ENCODE data around the gene SUGP1. TPM values are rescaled to one million over a fixed set of nuclear protein-coding genes. Genes with fewer than 3 reads are reported as not detected.

Gene SUGP1
- polyA plus RNA-seq, 1 donor (not counting 4 experiments of a cell fraction or from before 2014, with no cell fraction given), result 28.6 TPM

GRCh38 chr19:19361075-19361594 lies 40.8 kb upstream of the SUGP1 start:
- no peaks in the 10 kb centered on the region for H3K79me2 ChIP-seq (ENCODE audit: control insufficient read depth, insufficient read depth, low read length)
- peak overlapping the region; percentile 31 for H3K4me2 ChIP-seq (ENCODE audit: control insufficient read depth, extremely low read depth, insufficient read depth, low read depth, low read length)
- no peak for FAIRE-seq
- dilution Hi-C loops (cut with MboI; ENCODE audit: extremely low pct_ligation_motif_present, low sequenced_read_pairs), result no loop called here
- H3K4me1 ChIP-seq (ENCODE audit: control insufficient read depth, extremely low read depth, insufficient read depth, low read length), result peaks cover 5% of the 10 kb centered on the region
- TF ChIP-seq CTCF (optimal IDR thresholded peaks at IDR 0.05 in 1 of 3, IDR thresholded peaks at IDR 0.05 in 1 of 3, conservative IDR thresholded peaks at IDR 0.05 in 1 of 3; ENCODE audit: extremely low read depth in 1 of 3, insufficient read depth in 2 of 3, low read length in 3 of 3), result peak; percentile 74 to 87 (median 80)
- TF ChIP-seq EZH2 (IDR thresholded peaks at IDR 0.05; ENCODE audit: low read length), result no peak
- peak overlapping the region; percentile 22 for H3K9ac ChIP-seq (ENCODE audit: control insufficient read depth, extremely low read depth, insufficient read depth, low read length)
- no peaks in the 10 kb centered on the region for H3K27me3 ChIP-seq (ENCODE audit: control insufficient read depth, extremely low read depth, insufficient read depth, low read length)
- peaks cover 8 to 9% of the 10 kb centered on the region in 2 experiments for H3K36me3 ChIP-seq (ENCODE audit: control insufficient read depth in 2 of 2, extremely low read depth in 1 of 2, insufficient read depth in 2 of 2, low read length in 2 of 2)
- no peak overlapping the region for H3K27ac ChIP-seq (ENCODE audit: control insufficient read depth, insufficient read depth, low read length)
- DNase-seq (ENCODE audit: low read depth, low spot score), result peak; percentile 42
- peak overlapping the region; percentile 45 for H2AFZ ChIP-seq (ENCODE audit: control insufficient read depth, low read length)
- H3K9me3 ChIP-seq (ENCODE audit: control insufficient read depth, low read depth, low read length), result no peaks in the 10 kb centered on the region
- no peaks in the 10 kb centered on the region for H3K9me1 ChIP-seq (ENCODE audit: control insufficient read depth, extremely low read depth, insufficient read depth, low read length)
- no peaks in the 10 kb centered on the region for H4K20me1 ChIP-seq (ENCODE audit: control insufficient read depth, extremely low read depth, insufficient read depth, low read length)
- no peak overlapping the region for H3K4me3 ChIP-seq (ENCODE audit: control insufficient read depth in 2 of 3, extremely low read depth in 1 of 3, insufficient read depth in 2 of 3, low read depth in 1 of 3, low read length in 3 of 3)

- TF ChIP-seq CTCF (optimal IDR thresholded peaks at IDR 0.05 in 1 of 3, IDR thresholded peaks at IDR 0.05 in 1 of 3, conservative IDR thresholded peaks at IDR 0.05 in 1 of 3; ENCODE audit: extremely low read depth in 1 of 3, insufficient read depth in 2 of 3, low read length in 3 of 3) (no peak), EZH2 (IDR thresholded peaks at IDR 0.05; ENCODE audit: low read length) (no peak)
- Histone ChIP-seq H3K27ac (ENCODE audit: control insufficient read depth, insufficient read depth, low read length) (no peak overlapping the region), H3K9ac (ENCODE audit: control insufficient read depth, extremely low read depth, insufficient read depth, low read length) (no peak overlapping the region), H3K4me1 (ENCODE audit: control insufficient read depth, extremely low read depth, insufficient read depth, low read length) (peaks cover 2% of the 10 kb centered on the region), H3K36me3 (ENCODE audit: control insufficient read depth in 2 of 2, extremely low read depth in 1 of 2, insufficient read depth in 2 of 2, low read length in 2 of 2) (peaks cover 13 to 28% of the 10 kb centered on the region in 2 experiments), H3K79me2 (ENCODE audit: control insufficient read depth, insufficient read depth, low read length) (no peaks in the 10 kb centered on the region), H3K9me3 (ENCODE audit: control insufficient read depth, low read depth, low read length) (no peaks in the 10 kb centered on the region), H3K4me2 (ENCODE audit: control insufficient read depth, extremely low read depth, insufficient read depth, low read depth, low read length) (no peak overlapping the region), H3K27me3 (ENCODE audit: control insufficient read depth, extremely low read depth, insufficient read depth, low read length) (no peaks in the 10 kb centered on the region), H3K9me1 (ENCODE audit: control insufficient read depth, extremely low read depth, insufficient read depth, low read length) (no peaks in the 10 kb centered on the region), H3K4me3 (ENCODE audit: control insufficient read depth in 2 of 3, extremely low read depth in 1 of 3, insufficient read depth in 2 of 3, low read depth in 1 of 3, low read length in 3 of 3) (no peak overlapping the region), H2AFZ (ENCODE audit: control insufficient read depth, low read length) (no peak overlapping the region), H4K20me1 (ENCODE audit: control insufficient read depth, extremely low read depth, insufficient read depth, low read length) (no peaks in the 10 kb centered on the region)
- DNase-seq (ENCODE audit: low read depth, low spot score) (no peak), FAIRE-seq (no peak)
- dilution Hi-C loops (cut with MboI; ENCODE audit: extremely low pct_ligation_motif_present, low sequenced_read_pairs), result no loop called here
Observed at GRCh38 chr19:19356901-19357566, 36.7 kb upstream of the SUGP1 start.
